Liver (tissue), 3 donors: ENCODE data around the gene EHMT1.

ENCODE experiments used
- ATF3 ChIP-seq: IDR thresholded peaks from 2 replicates; pipeline ENCODE4 v1.6.1; 2016; ENCODE audit warnings: antibody characterized with exemption
- EGR1 ChIP-seq, 2 donors: IDR thresholded peaks; 2 replicates each; pipeline ENCODE4 v1.6.1; 2016 to 2018; ENCODE audit warnings: antibody characterized with exemption in 2 of 2, low read depth in 2 of 2
- FOXA1 ChIP-seq: IDR thresholded peaks from 2 replicates; pipeline ENCODE4 v1.6.1; 2016; ENCODE audit warnings: antibody characterized with exemption
- GABPA ChIP-seq, 2 donors: IDR thresholded peaks in 1 of 2; conservative IDR thresholded peaks in 1 of 2; 2 replicates each; pipeline ENCODE4 v1.6.1; 2016; ENCODE audit warnings: antibody characterized with exemption in 2 of 2, mild to moderate bottlenecking in 1 of 2, moderate library complexity in 1 of 2
- JUND ChIP-seq, 2 donors: IDR thresholded peaks; 2 replicates each; pipeline ENCODE4 v1.6.1; 2016; ENCODE audit warnings: antibody characterized with exemption in 2 of 2
- MAX ChIP-seq: IDR thresholded peaks from 2 replicates; pipeline ENCODE4 v1.6.1; 2016; ENCODE audit warnings: antibody characterized with exemption
- RAD21 ChIP-seq, 2 donors: IDR thresholded peaks; 2 replicates each; pipeline ENCODE4 v1.6.1; 2016; ENCODE audit warnings: antibody characterized with exemption in 2 of 2, mild to moderate bottlenecking in 2 of 2
- RXRA ChIP-seq, 2 donors: IDR thresholded peaks; 2 replicates each; pipeline ENCODE4 v1.6.1; 2017 to 2018; ENCODE audit warnings: antibody characterized with exemption in 2 of 2, mild to moderate bottlenecking in 1 of 2
- SP1 ChIP-seq: IDR thresholded peaks from 2 replicates; pipeline ENCODE4 v1.6.1; 2018; ENCODE audit warnings: antibody characterized with exemption, mild to moderate bottlenecking
- TAF1 ChIP-seq: conservative IDR thresholded peaks from 2 replicates; pipeline ENCODE4 v1.6.1; 2016; ENCODE audit warnings: antibody characterized with exemption, mild to moderate bottlenecking
- YY1 ChIP-seq: IDR thresholded peaks from 2 replicates; pipeline ENCODE4 v1.6.1; 2016; ENCODE audit warnings: antibody characterized with exemption, mild to moderate bottlenecking
- TF ChIP-seq, protein P1 (sequence below): IDR thresholded peaks from 2 replicates; pipeline ENCODE4 v1.6.1; 2016; ENCODE audit warnings: antibody characterized with exemption
- TF ChIP-seq, protein P2 (sequence below): fragments of 150-350 bp; IDR thresholded peaks from 2 replicates; pipeline ENCODE4 v1.5.1; 2017; ENCODE audit warnings: improper control_type of control experiment, low read depth, low read length; ENCODE audit not compliant: missing input control
- donor health status: healthy.
- donor health status: healthy.

DNA sequence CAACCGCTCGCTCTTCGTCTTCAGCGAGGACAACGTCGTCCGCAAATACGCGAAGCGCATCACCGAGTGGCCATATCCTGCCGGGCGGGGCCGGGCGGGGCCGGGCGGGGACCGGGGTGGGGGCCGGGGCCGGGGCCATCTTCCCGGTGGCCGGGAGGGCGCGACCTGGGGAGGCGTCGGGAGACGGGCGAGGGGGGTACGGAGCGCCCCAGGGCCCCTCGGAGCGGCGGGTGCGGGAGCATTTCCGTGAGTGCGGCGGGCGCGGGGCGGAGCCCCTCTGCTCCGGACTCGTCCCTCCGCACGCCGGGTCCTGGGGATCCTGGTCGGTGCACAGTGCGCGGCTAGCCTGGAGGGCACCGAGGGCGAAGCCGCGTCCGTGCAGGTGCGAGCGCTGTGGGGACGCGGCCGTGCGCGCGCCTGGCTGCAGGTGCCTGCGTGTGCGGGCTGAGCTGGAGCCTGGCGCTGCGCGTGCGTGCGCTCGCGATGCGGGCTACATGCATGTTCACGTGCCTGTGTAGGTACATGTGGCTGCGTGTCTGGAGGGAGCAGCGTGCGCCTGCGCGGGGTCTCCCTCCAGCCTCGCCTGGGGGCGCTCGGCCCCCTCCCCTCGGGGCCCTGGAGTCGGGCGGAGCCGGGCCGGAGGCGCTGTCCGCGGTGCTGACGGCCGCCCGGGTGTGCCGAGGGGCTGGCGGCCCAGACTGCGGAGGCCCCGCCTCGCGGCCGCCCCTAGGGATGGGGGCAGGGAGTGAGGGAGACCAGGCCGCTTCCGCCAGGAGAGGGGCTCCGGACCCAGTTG lies 259.5 kb downstream of the EHMT1 start:
- TF ChIP-seq, protein P1, sequence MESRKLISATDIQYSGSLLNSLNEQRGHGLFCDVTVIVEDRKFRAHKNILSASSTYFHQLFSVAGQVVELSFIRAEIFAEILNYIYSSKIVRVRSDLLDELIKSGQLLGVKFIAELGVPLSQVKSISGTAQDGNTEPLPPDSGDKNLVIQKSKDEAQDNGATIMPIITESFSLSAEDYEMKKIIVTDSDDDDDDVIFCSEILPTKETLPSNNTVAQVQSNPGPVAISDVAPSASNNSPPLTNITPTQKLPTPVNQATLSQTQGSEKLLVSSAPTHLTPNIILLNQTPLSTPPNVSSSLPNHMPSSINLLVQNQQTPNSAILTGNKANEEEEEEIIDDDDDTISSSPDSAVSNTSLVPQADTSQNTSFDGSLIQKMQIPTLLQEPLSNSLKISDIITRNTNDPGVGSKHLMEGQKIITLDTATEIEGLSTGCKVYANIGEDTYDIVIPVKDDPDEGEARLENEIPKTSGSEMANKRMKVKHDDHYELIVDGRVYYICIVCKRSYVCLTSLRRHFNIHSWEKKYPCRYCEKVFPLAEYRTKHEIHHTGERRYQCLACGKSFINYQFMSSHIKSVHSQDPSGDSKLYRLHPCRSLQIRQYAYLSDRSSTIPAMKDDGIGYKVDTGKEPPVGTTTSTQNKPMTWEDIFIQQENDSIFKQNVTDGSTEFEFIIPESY, result no peak
- TF ChIP-seq, protein P2, sequence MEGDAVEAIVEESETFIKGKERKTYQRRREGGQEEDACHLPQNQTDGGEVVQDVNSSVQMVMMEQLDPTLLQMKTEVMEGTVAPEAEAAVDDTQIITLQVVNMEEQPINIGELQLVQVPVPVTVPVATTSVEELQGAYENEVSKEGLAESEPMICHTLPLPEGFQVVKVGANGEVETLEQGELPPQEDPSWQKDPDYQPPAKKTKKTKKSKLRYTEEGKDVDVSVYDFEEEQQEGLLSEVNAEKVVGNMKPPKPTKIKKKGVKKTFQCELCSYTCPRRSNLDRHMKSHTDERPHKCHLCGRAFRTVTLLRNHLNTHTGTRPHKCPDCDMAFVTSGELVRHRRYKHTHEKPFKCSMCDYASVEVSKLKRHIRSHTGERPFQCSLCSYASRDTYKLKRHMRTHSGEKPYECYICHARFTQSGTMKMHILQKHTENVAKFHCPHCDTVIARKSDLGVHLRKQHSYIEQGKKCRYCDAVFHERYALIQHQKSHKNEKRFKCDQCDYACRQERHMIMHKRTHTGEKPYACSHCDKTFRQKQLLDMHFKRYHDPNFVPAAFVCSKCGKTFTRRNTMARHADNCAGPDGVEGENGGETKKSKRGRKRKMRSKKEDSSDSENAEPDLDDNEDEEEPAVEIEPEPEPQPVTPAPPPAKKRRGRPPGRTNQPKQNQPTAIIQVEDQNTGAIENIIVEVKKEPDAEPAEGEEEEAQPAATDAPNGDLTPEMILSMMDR, result no peak
- TF ChIP-seq JUND (IDR thresholded peaks at IDR 0.05) (no peak), EGR1 (IDR thresholded peaks at IDR 0.05; ENCODE audit: low read depth in 2 of 2) (no peak), FOXA1 (no peak), RAD21 (IDR thresholded peaks at IDR 0.05) (no peak), MAX (no peak), SP1 (no peak), ATF3 (no peak), YY1 (no peak), RXRA (IDR thresholded peaks at IDR 0.05) (no peak), GABPA (IDR thresholded peaks at IDR 0.05 in 1 of 2, conservative IDR thresholded peaks at IDR 0.05 in 1 of 2) (no peak), TAF1 (no peak)
